Measurements from ENCODE around the gene SF3B4.

DNA sequence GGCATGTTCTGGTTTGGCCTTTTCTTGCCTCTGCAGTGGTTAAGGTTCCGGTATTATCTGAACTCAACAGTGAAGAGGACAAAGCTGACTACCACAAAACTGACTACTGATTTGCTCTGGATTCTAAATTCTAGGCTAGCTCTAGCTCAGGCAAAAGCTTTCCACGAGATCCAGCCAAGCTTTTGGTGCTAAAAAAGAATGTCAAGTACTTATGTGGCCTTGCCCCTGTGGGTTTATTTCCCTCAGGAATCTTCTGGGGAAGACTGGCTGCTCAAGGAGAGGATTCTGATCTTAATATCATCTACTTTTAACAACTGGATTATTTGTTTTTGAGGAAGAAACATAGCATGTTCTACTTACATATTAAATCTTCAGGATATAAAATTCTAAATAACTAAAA lies 35.1 kb upstream of the SF3B4 start:
- TF ChIP-seq CTCF (IDR thresholded peaks at IDR 0.05; ENCODE audit: low read depth, low read length, poor library complexity, severe bottlenecking) (no peak), EZH2phosphoT487 (IDR thresholded peaks at IDR 0.05; ENCODE audit: borderline replicate concordance, low read length) (no peak)
